ENCODE results near the gene OGDHL. TPM values are rescaled to one million over a fixed set of nuclear protein-coding genes. Genes with fewer than 3 reads are reported as not detected.

The OGDHL gene
- total and polyA plus RNA-seq, 2 of the 13 experiments (the other 11 are each of a cell fraction or from before 2014, with no cell fraction given), result 3.0 to 9.8 TPM

DNA sequence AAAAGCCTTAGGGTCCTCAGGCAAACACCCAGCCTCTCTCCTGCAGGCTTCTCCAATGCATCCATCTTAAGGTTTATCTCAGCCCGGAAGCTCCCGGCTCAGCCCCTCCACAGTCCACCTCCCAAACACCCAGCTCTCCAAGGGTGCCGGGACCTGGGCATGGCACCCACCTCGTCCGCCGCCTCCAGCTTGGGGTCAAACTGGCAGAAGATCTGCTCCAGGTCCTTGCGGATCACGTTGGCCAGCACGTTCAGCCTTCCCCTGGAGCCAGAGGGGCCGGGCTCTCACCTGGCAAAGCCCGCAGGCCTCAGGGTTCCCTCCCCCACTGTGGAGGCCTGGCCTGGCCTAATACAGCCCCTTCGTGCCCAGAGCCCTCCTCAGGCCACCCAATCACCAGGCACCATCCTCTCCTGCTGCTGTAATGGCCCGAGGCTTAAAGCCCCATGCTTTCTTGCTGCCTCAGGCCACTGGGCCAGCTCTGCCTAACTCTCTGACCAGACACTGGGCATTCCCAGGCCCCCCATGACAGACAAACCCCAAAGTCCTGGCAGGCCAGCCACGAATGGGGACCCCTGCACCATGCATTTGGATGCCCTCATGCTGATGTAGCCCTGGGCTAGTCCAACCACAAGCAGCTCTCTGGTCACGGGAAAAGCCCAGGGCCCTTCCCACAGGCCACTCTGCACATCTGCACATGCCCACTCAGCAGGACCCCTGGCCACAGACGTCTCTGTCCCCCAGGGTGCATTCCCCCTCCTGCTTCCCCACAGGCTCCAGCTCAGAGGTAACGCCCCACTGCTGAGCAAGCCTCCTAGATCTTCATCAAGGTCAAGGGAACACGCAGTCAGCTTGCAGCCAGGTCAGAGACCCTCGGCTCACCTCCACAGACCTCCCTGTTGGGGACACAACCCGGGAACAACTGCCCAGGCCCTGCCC is 12.3 kb downstream of the OGDHL start:
- no TSS peak for BruUV-seq (replicated peaks)
- TF ChIP-seq TAF1 (CRISPR knock-in tag; IDR thresholded peaks at IDR 0.05), result no peak
- no peak for TF ChIP-seq NFATC3 (CRISPR knock-in tag; IDR thresholded peaks at IDR 0.05)
- TF ChIP-seq GATAD2A (CRISPR knock-in tag; IDR thresholded peaks at IDR 0.05), result no peak
- TF ChIP-seq ZNF572 (CRISPR knock-in tag; IDR thresholded peaks at IDR 0.05), result no peak
- no peak for TF ChIP-seq ARID4A (CRISPR knock-in tag; IDR thresholded peaks at IDR 0.05; ENCODE audit: borderline replicate concordance)
- TF ChIP-seq THAP9 (CRISPR knock-in tag; IDR thresholded peaks at IDR 0.05; ENCODE audit: borderline replicate concordance), result no peak
- no peak for TF ChIP-seq HMGA1 (CRISPR knock-in tag; conservative IDR thresholded peaks at IDR 0.05)
- no peak for TF ChIP-seq ZNF570 (CRISPR knock-in tag; IDR thresholded peaks at IDR 0.05; ENCODE audit: borderline replicate concordance)
- no peak for TF ChIP-seq SIN3A (IDR thresholded peaks at IDR 0.05; ENCODE audit: borderline replicate concordance, low read depth, low read length)
- no peak for TF ChIP-seq ZNF343 (CRISPR knock-in tag; IDR thresholded peaks at IDR 0.05)
- no peak for TF ChIP-seq ZNF3 (CRISPR knock-in tag; IDR thresholded peaks at IDR 0.05)
- no peak for TF ChIP-seq RFX5 (IDR thresholded peaks at IDR 0.05; ENCODE audit: low read depth, low read length)
- TF ChIP-seq ZFAT (CRISPR knock-in tag; conservative IDR thresholded peaks at IDR 0.05), result no peak
- TF ChIP-seq NR3C1 (CRISPR knock-in tag; IDR thresholded peaks at IDR 0.05), result no peak
- no peak for TF ChIP-seq PPARG (CRISPR knock-in tag; conservative IDR thresholded peaks at IDR 0.05)
- TF ChIP-seq ZNF446 (CRISPR knock-in tag; IDR thresholded peaks at IDR 0.05), result no peak
- no peak for TF ChIP-seq ZEB1 (IDR thresholded peaks at IDR 0.05; ENCODE audit: insufficient replicate concordance, low read depth)

More for the DNA sequence above, 12.3 kb downstream of the OGDHL start:
- Histone ChIP-seq H3K27ac (ENCODE audit: extremely low read length, insufficient read depth, low read length) (no peak overlapping the region), H3K27me3 (ENCODE audit: control insufficient read depth in 1 of 2, insufficient read depth in 2 of 2, low read length in 2 of 2) (no peaks in the 10 kb centered on the region), H3K4me1 (ENCODE audit: insufficient read depth, low read length) (peaks cover 9% of the 10 kb centered on the region; the same call in 1 of the 2 replicates), H3K9me3 (ENCODE audit: low read length) (no peaks in the 10 kb centered on the region), H2AFZ (ENCODE audit: low read length) (no peak overlapping the region), H3K36me3 (replicated peaks in 1 of 2; ENCODE audit: control insufficient read depth in 1 of 2, insufficient read depth in 2 of 2, low read length in 2 of 2) (no peaks in the 10 kb centered on the region), H3K79me2 (ENCODE audit: insufficient read depth, low read length) (no peaks in the 10 kb centered on the region), H3K4me2 (ENCODE audit: low read depth, low read length) (no peak overlapping the region), H4K20me1 (ENCODE audit: insufficient read depth, low read length) (no peaks in the 10 kb centered on the region), H3K9ac (ENCODE audit: insufficient read depth, low read depth, low read length) (no peak overlapping the region), H3K4me3 (replicated peaks in 1 of 3; ENCODE audit: insufficient read depth in 1 of 3, low read depth in 2 of 3, low read length in 3 of 3) (no peak overlapping the region)
- 88% methylated on average over 16 of the region's 20 CpGs for WGBS (ENCODE audit: low lambda C conversion rate)
- ChIA-PET CTCF (ENCODE audit: low intra/inter-chr PET ratio, low total read pairs) (no interaction called here), POLR2A (no interaction called here)
- intact Hi-C loops (cut with micrococcal nuclease; ENCODE audit: unreplicated experiment) (no loop called here), in situ Hi-C loops (cut with HindIII; ENCODE audit: extremely low pct_ligation_motif_present, low pct_unique_long_range_greater_than_20kb) (no loop called here)
- no peak for DNase-seq (ENCODE audit: low spot score)
- ATAC-seq, result no peak
- no peak for FAIRE-seq
